DMS153 treated with DMSO at 0.1 percent for 48 hours (cell line): ENCODE measurements around the gene ACBD4.

Experiments
- DNase-seq: peaks from one replicate; lab custom pipeline; 2025; ENCODE audit not compliant: unreplicated experiment; lab: John Stamatoyannopoulos, UW

Gene ACBD4

GRCh38 chr17:45136846-45137560, 1.5 kb downstream of the ACBD4 start:
- no peak for DNase-seq

- DNase-seq = no peak
Measured at GRCh38 chr17:45137561-45138305, 2.2 kb downstream of the ACBD4 start.

GRCh38 chr17:45138911-45139532, 3.5 kb downstream of the ACBD4 start:
- DNase-seq = no peak

DNA sequence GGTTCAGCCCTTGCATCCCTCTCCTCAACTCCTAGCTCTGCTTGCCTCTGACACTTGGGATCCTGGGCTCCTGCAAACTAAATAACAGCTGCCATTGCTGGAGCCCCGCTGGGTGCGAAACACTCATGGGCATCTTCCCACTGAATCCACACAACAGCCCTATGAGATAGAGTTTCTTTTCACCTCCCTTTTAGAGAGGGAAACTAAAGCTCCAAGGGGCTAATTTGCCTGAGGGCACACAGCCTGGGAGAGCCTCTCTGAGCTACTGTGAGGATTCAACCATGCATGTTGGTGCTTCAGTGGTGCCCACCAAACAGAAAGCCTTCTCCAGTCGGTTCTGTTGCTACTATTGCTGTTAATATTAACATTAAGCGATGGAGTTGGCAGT, 4.0 kb downstream of the ACBD4 start:
- no peak for DNase-seq

- no peak for DNase-seq
Measured at GRCh38 chr17:45143094-45143670, 7.7 kb downstream of the ACBD4 start.

DNA sequence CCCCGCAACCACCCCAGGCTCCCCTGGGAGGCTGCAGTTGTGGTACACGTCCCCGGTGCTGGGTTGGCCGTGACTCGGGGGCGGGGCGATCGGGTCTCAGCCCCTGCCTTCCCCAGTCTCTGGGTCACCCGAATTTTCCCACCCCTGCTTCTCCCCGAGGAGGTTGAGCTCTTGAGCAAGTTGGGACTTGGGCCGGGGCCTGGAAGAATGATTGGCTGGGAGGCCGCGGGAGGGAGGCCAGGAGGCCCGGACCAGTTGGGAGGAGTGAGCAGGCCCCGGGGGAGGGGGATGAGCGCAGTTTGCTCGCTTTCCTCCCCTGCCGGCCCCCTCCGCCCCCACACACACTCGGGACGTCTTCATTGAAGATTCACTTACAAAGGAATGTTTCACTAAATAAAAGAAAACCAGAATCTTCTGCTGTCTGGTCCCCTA, 8.3 kb downstream of the ACBD4 start:
- no peak for DNase-seq

GRCh38 chr17:45144199-45145034, 8.9 kb downstream of the ACBD4 start:
- DNase-seq = no peak

GRCh38 chr17:45145035-45145389, 9.5 kb downstream of the ACBD4 start:
- no peak for DNase-seq

DNA sequence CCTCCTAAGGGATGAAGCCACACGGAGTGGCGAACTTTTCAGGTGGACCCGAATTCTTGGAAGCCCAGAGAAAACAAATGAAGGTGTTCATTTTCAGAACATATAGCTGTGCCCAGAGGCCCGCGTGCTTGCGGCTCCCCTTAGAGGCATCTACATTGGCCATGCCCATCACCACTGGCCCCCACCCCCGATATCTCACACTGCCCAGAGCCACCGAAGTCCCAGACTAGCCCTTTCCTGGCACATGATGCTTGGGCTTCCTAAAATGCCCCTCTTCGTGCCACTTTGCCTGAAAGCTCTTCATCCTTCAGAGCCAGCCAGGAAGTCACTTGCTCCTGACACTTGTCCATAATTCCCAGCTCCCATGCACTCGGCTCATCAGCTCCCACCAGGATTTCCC, 10.7 kb downstream of the ACBD4 start:
- DNase-seq = no peak

GRCh38 chr17:45146592-45146889, 11.1 kb downstream of the ACBD4 start:
- no peak for DNase-seq

DNA sequence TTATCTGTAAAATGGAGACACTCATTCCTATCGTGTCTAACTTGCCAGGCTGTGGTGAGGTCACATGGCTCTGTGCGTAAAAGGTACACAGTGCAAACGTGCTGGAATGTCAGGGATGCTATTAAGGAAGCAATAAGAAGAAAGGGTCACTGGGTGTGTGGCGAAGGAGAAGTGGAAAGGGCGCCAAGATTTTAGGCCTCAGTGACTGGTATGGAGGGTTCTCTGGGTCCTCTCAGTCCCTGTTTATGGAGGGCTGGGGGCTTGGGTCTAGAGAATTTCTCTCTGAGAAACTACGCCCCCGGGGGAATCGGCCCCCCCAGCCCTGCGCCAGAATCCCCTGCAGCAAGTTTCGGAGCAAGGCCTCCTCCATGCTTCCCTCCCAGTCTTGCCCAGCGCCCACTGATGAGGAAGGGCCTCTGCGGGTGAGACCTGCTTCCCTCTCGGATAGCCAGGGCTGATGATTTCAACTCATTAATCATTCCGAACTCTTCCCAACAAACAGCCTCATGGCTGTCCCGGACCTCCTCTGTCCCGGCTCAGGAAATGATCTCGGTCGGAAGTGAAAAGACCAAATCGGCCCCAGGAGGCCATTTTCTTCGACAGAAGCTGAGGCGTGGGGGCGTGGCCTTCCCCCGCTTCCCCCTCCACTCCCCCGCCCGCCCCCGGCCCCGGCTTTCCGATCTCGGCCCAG, 11.5 kb downstream of the ACBD4 start:
- peak; percentile 78 for DNase-seq

DNA sequence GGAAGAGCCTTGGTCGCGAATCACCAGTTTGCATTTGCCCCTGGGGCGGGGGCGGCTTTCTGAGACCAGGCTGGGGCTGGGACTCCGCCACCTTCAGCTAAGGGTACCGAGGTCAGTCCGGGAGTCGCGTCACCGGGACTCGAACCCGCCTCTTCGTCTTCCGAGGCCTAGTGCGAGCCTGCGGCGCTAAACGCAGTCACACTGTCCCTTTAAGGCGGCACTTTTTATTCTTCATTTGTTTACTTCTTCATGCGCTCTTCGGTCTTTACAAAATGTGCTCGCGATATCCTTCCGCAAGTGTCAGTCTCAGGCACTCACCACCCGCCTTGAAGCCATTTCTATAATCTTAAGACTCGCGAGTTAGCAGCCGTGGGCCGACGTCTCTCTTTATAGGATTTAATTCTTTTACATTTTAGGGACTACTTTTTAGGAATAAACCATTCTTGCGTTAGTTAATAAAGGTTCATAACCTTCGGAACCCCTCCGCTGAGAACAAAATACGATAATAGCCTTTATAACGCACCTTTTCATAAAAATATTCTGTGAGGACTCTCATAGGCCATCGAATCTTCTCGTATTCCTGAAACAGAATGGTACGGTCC, 12.2 kb downstream of the ACBD4 start:
- DNase-seq = peak; percentile 91

- DNase-seq = peak; percentile 99
Measured at GRCh38 chr17:45148183-45149036, 12.9 kb downstream of the ACBD4 start, which contains the start of gene HEXIM1. Gene HEXIM1 (plus strand): TSS chr17:45148475. CDS start chr17:45149191, 716 bp downstream.

GRCh38 chr17:45149037-45149668, 13.7 kb downstream of the ACBD4 start:
- DNase-seq = peak; percentile 51

GRCh38 chr17:45149669-45150664, 14.5 kb downstream of the ACBD4 start:
- DNase-seq = peak; percentile 20

DNA sequence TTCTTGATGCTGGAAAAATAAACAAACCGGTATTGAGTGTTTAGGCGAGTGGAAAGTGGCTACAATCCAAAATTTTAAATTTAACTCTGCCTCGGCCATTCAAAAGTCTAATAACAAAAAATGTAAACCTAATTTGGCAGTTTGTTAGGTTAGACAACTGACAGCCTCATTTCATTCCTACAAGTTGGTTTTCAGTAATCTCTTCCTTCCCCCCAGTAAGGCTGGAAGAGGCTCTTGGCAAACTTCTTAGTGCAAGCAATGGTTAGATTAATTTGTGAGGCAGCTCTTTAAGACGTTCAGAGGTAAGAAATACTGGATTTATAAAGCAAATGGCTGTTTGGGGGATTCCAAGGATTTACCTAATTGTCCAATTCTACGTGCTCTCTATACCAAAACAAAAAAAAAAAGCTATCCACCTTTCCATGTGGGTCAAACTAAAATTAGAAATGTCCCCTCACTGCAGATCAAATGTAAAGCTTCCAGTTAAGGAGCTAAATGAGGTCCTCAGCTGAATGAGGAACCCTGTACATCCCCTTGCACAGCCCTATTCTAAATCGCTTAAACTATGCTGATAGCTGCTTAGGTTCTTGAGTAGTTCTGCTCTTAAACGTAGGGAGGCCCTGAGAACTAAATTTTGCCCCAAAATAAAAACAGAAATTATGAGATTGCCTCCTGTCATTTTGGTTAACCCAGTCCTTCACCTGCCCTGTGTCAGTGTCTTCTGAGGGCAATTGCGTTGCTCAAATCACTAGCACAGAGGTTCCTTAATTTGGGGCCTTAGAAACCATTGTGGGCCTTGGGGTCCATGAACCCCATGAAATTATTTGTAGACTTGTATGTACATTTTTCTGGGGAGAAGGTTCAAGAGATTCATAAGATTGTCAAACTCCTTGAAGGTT, 15.7 kb downstream of the ACBD4 start:
- no peak for DNase-seq
